H1 (cell line): ENCODE results near the gene FMNL2. TPM values are rescaled to one million over a fixed set of nuclear protein-coding genes. Genes with fewer than 3 reads are reported as not detected.

Experiments
- ASH2L ChIP-seq: fragments of 200-600, 300-600 bp; sonication (generic); IDR thresholded peaks from one replicate; pipeline ENCODE4 v1.7.1; 2017; ENCODE audit warnings: low read length
- BACH1 ChIP-seq: IDR thresholded peaks from 2 replicates; pipeline ENCODE4 v1.6.1; 2012; ENCODE audit warnings: low read length, improper control_type of control experiment
- BRCA1 ChIP-seq: IDR thresholded peaks from 2 replicates; pipeline ENCODE4 v1.6.1; 2012; ENCODE audit warnings: low read depth, low read length, improper control_type of control experiment
- CREB1 ChIP-seq: IDR thresholded peaks from 2 replicates; pipeline ENCODE4 v1.6.1; 2012; ENCODE audit warnings: inconsistent platforms
- POLR2A ChIP-seq, 2 experiments: IDR thresholded peaks; 1 replicate in 1 of 2; 2 replicates in 1 of 2; pipeline ENCODE4 v1.6.1; 2011; ENCODE audit warnings: low read depth in 2 of 2, low read length in 2 of 2, mild to moderate bottlenecking in 2 of 2; ENCODE audit errors: control extremely low read depth in 1 of 2
- POU5F1 ChIP-seq: IDR thresholded peaks from 2 replicates; pipeline ENCODE4 v1.6.1; 2011; ENCODE audit warnings: low read depth, mild to moderate bottlenecking, low read length, moderate library complexity
- RXRA ChIP-seq: IDR thresholded peaks from 2 replicates; pipeline ENCODE4 v1.6.1; 2011; ENCODE audit warnings: low read depth, mild to moderate bottlenecking, low read length, moderate library complexity; ENCODE audit not compliant: insufficient read depth
- TAF1 ChIP-seq: IDR thresholded peaks from 2 replicates; pipeline ENCODE4 v1.6.1; 2011; ENCODE audit warnings: mild to moderate bottlenecking, low read depth, low read length
- TCF12 ChIP-seq: IDR thresholded peaks from 2 replicates; pipeline ENCODE4 v1.6.1; 2011; ENCODE audit warnings: low read depth, mild to moderate bottlenecking, low read length
- polyA plus RNA-seq, 7 experiments: library from polyadenylated mRNA; depleted of rRNA in 3 of 7; stranded (reverse) in 5 of 7; unstranded in 2 of 7; fragments of >200 nt in 5 of 7; fragments of 200-250 nt in 2 of 7; gene quantifications; 1 replicate in 5 of 7; 2 replicates in 1 of 7; 4 replicates in 1 of 7; pipeline versions ENCODE4 v1.2.1 to v1.2.3, GENCODE V29; 2011 to 2013; ENCODE audit warnings: missing spikeins in 2 of 7, mixed read lengths in 2 of 7
- total RNA-seq: library from RNA; stranded (reverse); fragmentation: NEBNext Ultra II Directional; extraction: Animal tissue kit (Norgen Biotek cat#: 25700); gene quantifications from 2 replicates; pipeline ENCODE4 v1.2.1, GENCODE V29; 2021
- TF ChIP-seq, protein P1 (sequence below): fragments of 300-600 bp; sonication (generic); IDR thresholded peaks from 2 replicates; pipeline ENCODE4 v1.7.1; 2012; ENCODE audit warnings: low read length, moderate library complexity, mild to moderate bottlenecking, inconsistent platforms; ENCODE audit not compliant: insufficient replicate concordance

The FMNL2 gene
- total and polyA plus RNA-seq, 2 of the 8 experiments (the other 6 are each of a cell fraction or from before 2014, with no cell fraction given): 15.5 to 45.1 TPM

DNA sequence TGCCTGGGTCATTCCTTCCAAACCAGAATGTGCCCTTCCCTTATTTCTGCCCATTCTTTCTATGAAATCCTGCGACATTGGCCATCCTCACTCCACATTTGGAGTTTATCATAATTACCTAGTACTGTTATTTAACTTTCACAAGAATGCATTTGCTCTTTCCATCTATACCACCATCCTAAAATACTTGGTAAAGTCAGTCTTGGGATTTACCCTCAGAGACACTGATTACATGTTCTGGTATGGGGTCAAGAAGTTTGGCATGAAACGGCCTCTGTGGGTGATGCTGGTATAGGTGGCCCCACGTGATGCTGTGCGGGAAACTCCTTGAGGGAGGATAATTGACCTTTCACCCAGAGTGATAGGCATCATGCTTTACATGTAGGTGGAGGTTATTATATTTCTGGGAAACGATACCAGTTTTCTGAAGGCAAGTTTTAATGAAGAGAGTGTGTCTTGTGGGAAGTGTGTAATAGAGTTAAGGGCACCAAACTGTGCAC is 123.5 kb downstream of the FMNL2 start (continued):
- TF ChIP-seq, protein P1, sequence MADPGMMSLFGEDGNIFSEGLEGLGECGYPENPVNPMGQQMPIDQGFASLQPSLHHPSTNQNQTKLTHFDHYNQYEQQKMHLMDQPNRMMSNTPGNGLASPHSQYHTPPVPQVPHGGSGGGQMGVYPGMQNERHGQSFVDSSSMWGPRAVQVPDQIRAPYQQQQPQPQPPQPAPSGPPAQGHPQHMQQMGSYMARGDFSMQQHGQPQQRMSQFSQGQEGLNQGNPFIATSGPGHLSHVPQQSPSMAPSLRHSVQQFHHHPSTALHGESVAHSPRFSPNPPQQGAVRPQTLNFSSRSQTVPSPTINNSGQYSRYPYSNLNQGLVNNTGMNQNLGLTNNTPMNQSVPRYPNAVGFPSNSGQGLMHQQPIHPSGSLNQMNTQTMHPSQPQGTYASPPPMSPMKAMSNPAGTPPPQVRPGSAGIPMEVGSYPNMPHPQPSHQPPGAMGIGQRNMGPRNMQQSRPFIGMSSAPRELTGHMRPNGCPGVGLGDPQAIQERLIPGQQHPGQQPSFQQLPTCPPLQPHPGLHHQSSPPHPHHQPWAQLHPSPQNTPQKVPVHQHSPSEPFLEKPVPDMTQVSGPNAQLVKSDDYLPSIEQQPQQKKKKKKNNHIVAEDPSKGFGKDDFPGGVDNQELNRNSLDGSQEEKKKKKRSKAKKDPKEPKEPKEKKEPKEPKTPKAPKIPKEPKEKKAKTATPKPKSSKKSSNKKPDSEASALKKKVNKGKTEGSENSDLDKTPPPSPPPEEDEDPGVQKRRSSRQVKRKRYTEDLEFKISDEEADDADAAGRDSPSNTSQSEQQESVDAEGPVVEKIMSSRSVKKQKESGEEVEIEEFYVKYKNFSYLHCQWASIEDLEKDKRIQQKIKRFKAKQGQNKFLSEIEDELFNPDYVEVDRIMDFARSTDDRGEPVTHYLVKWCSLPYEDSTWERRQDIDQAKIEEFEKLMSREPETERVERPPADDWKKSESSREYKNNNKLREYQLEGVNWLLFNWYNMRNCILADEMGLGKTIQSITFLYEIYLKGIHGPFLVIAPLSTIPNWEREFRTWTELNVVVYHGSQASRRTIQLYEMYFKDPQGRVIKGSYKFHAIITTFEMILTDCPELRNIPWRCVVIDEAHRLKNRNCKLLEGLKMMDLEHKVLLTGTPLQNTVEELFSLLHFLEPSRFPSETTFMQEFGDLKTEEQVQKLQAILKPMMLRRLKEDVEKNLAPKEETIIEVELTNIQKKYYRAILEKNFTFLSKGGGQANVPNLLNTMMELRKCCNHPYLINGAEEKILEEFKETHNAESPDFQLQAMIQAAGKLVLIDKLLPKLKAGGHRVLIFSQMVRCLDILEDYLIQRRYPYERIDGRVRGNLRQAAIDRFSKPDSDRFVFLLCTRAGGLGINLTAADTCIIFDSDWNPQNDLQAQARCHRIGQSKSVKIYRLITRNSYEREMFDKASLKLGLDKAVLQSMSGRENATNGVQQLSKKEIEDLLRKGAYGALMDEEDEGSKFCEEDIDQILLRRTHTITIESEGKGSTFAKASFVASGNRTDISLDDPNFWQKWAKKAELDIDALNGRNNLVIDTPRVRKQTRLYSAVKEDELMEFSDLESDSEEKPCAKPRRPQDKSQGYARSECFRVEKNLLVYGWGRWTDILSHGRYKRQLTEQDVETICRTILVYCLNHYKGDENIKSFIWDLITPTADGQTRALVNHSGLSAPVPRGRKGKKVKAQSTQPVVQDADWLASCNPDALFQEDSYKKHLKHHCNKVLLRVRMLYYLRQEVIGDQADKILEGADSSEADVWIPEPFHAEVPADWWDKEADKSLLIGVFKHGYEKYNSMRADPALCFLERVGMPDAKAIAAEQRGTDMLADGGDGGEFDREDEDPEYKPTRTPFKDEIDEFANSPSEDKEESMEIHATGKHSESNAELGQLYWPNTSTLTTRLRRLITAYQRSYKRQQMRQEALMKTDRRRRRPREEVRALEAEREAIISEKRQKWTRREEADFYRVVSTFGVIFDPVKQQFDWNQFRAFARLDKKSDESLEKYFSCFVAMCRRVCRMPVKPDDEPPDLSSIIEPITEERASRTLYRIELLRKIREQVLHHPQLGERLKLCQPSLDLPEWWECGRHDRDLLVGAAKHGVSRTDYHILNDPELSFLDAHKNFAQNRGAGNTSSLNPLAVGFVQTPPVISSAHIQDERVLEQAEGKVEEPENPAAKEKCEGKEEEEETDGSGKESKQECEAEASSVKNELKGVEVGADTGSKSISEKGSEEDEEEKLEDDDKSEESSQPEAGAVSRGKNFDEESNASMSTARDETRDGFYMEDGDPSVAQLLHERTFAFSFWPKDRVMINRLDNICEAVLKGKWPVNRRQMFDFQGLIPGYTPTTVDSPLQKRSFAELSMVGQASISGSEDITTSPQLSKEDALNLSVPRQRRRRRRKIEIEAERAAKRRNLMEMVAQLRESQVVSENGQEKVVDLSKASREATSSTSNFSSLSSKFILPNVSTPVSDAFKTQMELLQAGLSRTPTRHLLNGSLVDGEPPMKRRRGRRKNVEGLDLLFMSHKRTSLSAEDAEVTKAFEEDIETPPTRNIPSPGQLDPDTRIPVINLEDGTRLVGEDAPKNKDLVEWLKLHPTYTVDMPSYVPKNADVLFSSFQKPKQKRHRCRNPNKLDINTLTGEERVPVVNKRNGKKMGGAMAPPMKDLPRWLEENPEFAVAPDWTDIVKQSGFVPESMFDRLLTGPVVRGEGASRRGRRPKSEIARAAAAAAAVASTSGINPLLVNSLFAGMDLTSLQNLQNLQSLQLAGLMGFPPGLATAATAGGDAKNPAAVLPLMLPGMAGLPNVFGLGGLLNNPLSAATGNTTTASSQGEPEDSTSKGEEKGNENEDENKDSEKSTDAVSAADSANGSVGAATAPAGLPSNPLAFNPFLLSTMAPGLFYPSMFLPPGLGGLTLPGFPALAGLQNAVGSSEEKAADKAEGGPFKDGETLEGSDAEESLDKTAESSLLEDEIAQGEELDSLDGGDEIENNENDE: no peak
- TF ChIP-seq POU5F1 (no peak), RXRA (no peak), TAF1 (no peak), CREB1 (no peak), BACH1 (no peak), BRCA1 (no peak), ASH2L (no peak), POLR2A (IDR thresholded peaks at IDR 0.05; ENCODE audit: control extremely low read depth in 1 of 2, low read depth in 2 of 2, low read length in 2 of 2) (no peak), TCF12 (no peak)
